Stromal cell of bone marrow (primary cell): ENCODE results near the gene RADX.
A peak's percentile ranks its signal among the peaks of the same experiment; 100 is the strongest.

ENCODE experiments used
- DNase-seq: peaks from one replicate; pipeline ENCODE4 v3.0.0-alpha.2; 2012; ENCODE audit warnings: low read depth

RADX gene

GRCh38 chrX:106692425-106693065 is 80.8 kb downstream of the RADX start:
- DNase-seq = no peak

GRCh38 chrX:106696502-106696901 is 84.7 kb downstream of the RADX start:
- no peak for DNase-seq

- DNase-seq = peak; percentile 28
Observed at GRCh38 chrX:106698693-106699092, 86.9 kb downstream of the RADX start.

GRCh38 chrX:106702636-106703035 is 90.9 kb downstream of the RADX start:
- no peak for DNase-seq

GRCh38 chrX:106706466-106706865 is 94.7 kb downstream of the RADX start:
- no peak for DNase-seq

GRCh38 chrX:106707771-106708454 is 96.1 kb downstream of the RADX start:
- DNase-seq = peak; percentile 87

GRCh38 chrX:106710771-106711170 is 99.0 kb downstream of the RADX start:
- no peak for DNase-seq

GRCh38 chrX:106711375-106711774 is 99.6 kb downstream of the RADX start:
- no peak for DNase-seq

- DNase-seq = no peak
Observed at GRCh38 chrX:106716004-106716403, 104.2 kb downstream of the RADX start.

GRCh38 chrX:106716463-106716862 is 104.7 kb downstream of the RADX start:
- DNase-seq = no peak

GRCh38 chrX:106718709-106719108 is 106.9 kb downstream of the RADX start:
- DNase-seq = no peak

- DNase-seq = no peak
Observed at GRCh38 chrX:106725931-106726330, 114.2 kb downstream of the RADX start.

GRCh38 chrX:106726485-106727437 is 115.0 kb downstream of the RADX start, which contains the start of gene RNF128:
RNF128 (plus strand) TSS chrX:106726701; CDS start chrX:106726914, 213 bp downstream.
- DNase-seq = no peak

GRCh38 chrX:106728337-106728736 is 116.6 kb downstream of the RADX start:
- no peak for DNase-seq
